Stimulated activated CD4-positive, alpha-beta T cell treated with anti-CD3 and anti-CD28 coated beads, Interleukin-2, amount 100 ng/mL, for 4 hours (primary cell): ENCODE measurements around the gene STARD13.

Source experiments
- DNase-seq: peaks from one replicate; pipeline ENCODE4 v3.0.0-alpha.2; 2020; ENCODE audit warnings: low read depth

Gene STARD13, protein sequence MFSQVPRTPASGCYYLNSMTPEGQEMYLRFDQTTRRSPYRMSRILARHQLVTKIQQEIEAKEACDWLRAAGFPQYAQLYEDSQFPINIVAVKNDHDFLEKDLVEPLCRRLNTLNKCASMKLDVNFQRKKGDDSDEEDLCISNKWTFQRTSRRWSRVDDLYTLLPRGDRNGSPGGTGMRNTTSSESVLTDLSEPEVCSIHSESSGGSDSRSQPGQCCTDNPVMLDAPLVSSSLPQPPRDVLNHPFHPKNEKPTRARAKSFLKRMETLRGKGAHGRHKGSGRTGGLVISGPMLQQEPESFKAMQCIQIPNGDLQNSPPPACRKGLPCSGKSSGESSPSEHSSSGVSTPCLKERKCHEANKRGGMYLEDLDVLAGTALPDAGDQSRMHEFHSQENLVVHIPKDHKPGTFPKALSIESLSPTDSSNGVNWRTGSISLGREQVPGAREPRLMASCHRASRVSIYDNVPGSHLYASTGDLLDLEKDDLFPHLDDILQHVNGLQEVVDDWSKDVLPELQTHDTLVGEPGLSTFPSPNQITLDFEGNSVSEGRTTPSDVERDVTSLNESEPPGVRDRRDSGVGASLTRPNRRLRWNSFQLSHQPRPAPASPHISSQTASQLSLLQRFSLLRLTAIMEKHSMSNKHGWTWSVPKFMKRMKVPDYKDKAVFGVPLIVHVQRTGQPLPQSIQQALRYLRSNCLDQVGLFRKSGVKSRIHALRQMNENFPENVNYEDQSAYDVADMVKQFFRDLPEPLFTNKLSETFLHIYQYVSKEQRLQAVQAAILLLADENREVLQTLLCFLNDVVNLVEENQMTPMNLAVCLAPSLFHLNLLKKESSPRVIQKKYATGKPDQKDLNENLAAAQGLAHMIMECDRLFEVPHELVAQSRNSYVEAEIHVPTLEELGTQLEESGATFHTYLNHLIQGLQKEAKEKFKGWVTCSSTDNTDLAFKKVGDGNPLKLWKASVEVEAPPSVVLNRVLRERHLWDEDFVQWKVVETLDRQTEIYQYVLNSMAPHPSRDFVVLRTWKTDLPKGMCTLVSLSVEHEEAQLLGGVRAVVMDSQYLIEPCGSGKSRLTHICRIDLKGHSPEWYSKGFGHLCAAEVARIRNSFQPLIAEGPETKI

DNA sequence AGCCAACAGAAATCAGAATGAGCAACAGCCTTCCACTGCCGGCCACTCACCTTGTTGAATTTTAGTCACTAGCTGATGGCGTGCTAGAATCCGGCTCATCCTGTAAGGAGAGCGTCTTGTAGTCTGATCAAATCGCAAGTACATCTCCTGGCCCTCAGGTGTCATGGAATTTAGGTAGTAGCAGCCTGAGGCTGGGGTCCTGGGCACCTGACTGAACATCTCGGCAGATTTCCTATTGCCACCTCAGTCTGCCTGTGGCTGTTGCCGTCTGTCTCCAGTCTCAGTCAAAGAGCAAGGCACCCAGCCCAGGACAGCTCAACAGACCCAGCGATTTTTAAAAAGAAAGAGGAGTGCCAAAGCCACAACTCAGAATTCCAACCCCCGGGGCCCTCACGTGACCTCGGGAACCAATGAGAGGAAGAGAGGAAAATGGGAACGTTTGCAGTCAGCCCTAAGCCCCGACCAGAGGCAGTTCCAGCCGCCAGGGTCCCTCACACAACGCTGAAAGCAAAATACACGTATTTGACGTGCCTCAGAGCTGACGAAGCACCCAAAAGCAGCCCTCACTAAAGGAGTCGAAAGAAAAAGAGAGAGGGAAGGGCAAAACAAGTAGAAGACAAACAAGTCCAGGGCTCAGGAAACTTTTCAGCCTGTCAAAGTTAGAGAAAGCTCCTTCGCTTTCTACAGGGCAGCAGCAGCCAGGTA, at the start of gene STARD13:
Gene STARD13 (minus strand): TSS at position 336 of the 705 bp plus-strand sequence. CDS start 117 bp downstream, at position 219.
- no peak for DNase-seq

DNA sequence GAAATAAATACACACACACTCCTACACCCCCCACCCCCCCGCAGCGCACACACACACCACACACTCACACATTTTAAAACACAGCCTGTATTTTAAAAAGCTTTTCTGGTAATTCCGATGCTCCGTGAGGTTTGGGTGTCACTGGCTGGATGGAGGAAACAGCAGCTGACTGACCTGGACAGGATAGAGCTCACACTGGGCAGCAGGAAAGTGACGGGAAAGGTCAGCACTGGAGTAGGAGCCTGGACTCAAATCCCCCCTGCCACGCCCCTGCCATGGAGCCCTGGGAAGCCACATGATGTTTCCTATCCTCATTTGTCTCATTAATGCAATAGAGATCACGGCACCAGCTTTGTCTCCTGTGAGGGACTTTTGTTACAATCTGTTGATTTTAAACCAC, 49.3 kb upstream of the STARD13 start:
- no peak for DNase-seq

DNA sequence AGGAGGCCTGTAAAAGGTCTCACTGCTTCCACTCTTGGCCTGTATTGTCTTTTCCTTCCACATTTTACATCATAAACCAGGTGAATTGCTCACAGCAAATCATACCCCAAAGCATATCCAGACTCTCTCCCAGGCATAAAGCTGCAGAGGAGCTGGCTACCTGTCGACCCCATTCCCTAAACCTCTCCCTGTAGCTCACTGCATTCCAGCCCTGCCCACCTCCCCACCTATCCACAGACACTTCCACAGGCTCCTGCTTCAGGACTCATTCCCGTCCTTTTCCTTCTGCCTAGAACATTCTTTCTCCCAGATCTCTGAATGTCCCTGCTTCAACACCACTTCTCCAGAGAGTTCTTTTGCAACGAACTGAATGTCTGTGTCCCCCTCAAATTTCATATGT, 46.4 kb upstream of the STARD13 start:
- no peak for DNase-seq

DNA sequence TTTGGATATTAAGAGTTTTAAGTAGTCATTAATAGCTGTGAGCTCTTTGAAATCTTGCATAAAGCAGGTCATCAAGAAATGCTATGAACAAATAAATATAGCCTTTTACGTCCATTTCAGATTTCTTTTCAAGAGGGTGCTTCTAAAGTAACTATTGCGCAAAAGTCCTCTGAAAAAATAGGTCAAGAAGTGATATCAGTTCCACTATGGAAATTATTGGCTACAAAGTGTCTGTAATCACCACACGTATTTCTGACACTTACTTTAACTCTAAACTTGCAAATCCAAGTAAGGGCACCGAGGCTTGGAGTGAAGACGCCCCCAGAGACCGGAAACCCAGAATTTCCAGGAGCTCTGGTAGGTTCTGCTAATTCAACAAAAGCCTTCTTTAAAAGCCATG, 44.9 kb upstream of the STARD13 start:
- no peak for DNase-seq

DNA sequence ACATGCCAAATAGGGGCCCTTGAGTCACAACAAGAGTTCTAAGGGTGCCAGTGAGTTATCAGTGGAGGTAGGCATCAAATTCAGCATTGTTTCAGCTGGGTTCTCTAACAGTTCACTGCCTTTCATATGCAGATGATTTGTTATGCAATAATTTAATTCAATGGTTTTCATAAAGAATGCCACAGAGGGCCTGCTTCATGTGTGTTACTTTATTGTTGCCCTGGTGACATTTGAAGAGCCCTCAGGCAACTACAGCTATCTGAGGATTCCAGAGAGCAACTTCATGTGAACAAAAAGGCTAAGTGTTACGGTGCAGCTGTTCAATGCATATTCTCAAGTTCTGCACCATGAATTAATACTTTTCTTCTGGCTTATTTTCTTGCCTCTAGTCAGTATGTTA, 43.1 kb upstream of the STARD13 start:
- no peak for DNase-seq

DNA sequence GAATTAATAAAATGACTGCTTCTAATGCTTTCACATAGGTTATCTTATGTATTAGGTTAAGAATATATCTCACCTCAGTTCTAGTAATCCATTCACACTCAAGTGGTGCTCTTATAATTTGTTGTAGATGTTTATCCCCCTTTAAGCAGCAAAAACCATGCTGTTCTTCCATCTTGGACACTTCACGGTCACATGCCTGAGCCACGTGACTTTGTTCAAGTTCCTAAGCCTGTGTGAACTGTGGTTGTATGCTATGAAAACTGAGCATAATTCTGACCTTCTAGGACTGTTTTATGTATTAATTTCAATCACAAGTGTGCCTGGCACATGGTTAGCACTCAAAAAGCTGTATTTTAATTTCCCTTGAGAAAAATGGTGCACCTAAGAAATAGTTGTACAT, 41.2 kb upstream of the STARD13 start:
- DNase-seq = no peak

DNA sequence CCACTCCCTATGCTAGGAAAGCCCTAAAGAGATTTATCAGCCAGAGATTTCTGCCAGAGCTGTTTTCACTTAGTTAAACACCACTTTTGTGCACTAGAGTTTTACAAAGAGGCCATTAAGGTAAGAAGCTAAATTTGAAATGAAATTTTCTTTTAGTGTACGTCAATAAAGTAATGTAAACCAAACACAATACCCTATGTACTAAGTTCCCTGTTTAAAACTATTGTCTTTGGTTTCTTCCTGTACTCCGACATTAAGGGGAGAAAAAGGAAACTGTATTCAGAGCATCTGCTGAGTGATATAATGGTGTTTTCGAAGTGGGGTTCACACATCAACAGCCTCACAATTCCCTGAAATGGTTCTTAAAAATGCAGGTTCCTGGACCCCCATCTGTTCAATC, 40.7 kb upstream of the STARD13 start:
- no peak for DNase-seq

DNA sequence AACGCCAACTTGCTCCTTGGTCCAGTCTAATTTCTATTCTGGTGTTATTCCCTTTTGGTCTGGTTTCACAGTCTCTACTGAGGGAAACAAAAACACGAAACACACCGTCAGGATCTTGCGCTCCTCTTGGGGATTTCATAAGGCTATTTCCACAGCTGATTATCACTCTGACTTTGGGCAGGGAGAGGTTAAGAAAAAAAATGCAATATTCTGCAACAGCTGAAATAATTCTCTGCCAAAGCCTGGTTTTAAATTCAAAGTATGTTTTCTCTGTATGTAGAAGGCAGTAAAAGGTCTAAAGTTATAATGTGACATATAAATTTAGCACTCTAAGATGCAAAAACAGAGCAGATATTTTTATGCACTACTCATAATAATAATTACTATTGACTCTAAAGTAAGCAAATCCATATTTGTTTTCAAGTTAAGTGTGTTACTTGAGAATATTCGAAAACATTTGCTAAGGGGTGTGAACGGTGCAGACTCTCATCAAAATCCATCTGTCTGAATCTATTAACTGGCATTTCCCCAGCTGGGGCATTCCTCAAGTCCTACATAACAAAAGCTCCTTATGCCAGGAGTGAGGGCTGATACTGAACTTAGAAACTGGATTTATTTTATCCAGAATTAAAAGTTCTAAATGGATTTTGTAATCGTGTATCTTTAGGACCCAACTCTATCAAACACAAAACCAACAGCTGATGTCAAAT, 38.4 kb upstream of the STARD13 start:
- no peak for DNase-seq

DNA sequence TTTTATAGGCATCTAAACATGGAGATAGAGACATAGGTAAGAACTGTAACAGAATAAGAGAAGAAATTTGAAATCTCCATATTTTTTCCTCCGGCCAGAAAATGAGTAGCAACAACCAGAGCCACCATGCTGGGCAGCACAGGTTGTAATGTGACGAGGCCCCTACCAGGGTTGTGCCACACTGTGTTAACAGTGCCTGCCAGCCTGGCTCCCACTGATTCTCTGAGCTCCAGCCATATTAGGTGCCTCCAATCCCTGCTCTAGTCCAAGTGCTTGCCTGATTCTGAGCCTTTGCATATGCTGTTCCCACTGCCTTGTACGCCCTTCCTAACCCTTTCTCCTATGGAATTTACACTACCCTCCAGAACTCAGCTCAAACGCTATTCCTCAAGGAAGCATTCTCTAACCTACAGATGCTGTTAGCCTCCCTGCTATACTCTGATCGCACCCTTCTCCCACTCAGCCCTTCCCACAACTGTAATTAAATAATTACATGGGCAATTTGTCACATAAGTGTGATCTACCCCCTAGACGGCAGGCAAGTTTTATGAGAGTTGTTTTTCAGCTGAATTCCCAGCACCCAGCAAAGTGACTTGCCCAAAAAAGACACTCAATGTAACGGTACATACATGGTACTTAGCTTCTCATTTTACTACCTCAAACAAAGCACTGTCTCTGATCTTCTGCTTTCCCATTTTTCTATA, 37.6 kb upstream of the STARD13 start:
- no peak for DNase-seq

DNA sequence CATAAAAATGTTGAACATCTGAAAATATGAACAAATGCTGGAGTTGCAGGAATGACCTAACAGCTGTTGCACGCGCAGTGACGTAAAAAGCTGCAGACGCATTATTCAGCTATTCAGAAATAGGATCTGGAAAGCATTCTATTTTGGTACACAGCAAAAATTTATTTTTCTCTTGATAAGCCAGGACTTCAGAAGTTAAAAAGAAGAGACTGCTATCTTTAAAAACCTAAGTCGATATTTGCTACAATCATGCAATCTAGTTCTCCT, 36.9 kb upstream of the STARD13 start:
- no peak for DNase-seq

DNA sequence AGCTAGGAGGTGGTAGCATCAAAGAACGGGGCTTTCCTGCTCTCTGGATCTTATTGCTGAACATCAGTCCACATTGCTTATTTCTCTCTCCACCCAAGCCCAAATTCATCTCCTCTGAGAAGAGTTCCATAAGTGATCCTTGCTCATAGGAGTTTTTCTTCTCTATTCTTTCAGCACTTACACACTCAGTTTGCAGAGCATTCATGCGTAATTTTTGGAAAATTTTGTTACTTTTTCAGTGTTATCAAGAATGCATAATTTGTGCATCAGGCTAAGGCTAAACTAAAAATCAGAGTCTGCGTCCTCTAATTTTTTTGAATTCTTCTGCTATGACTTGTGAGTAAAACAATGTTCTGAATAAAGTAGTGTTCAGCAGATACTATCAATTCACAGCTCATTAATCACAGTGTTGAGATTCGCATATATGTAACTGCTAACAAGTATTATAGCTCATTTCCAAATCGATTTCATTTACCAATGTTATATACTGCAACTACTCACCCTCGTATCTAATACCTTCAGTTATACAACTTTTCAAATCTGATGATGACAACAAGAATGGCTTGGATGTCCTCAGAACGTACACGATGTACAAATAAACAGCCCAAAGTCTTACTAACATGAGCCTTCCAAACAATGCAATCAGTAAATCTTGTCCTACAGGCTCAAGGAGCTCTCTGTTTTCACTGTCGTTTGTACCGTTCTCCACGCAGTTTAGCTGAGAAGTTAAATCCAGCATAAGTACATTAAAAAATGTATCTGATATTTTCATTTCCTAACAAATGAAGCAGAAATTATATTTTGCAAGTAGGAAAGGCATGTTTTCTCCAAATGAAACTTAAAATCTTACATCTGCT, 36.4 kb upstream of the STARD13 start:
- no peak for DNase-seq

DNA sequence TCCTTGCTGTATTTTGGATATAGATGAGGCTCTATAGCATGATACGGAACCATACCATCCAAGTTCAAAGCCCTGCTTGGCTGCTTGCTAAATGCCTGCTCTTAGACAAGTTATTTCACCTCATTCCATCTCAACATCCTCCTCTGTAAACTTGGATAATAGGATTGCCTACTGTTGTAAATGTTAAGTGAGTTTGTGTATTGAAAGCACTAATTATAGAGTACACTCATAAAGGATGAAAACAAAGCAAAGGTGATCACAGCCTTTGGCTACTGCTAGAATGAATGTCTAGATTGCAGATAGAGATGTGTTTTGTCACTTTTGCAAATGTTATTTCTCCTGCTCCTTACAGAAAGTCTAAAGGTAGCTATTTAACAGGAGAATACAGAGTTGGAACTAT, 34.3 kb upstream of the STARD13 start:
- no peak for DNase-seq

DNA sequence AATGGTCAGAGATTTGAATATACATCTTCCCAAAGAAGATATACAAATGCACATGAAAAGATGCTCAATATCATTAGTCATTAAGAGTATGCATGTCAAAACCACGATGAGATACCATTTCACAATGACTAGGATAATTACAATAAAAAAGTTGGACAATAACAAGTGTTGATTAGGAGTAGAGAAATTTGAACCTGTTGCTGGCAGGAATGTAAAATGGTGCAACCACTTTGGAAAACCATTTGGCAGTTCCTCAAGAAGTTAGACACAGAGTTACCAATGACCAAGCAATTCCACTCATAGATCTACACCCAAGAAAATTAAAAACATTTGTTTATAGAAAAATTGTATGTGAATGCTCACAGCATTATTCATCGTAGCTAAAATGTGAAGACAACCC, 33.2 kb upstream of the STARD13 start:
- no peak for DNase-seq

DNA sequence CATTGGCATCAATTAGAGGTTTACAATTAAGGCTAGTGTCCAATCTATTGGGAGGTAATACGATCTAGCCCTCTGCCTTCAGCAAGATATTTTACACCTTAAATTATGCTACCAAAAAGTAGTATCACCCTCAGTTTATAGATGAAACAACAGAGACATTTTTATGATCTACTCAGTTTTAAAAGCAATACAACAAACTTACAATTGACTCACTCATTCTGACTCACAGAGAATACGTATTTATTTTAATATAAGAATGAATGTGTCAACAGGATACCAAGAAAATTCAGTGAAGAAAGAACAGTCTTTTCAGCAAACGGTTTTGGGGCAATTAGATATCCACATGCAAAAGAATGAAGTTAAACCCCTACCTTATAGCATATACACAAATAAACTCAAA, 32.5 kb upstream of the STARD13 start:
- DNase-seq = no peak

DNA sequence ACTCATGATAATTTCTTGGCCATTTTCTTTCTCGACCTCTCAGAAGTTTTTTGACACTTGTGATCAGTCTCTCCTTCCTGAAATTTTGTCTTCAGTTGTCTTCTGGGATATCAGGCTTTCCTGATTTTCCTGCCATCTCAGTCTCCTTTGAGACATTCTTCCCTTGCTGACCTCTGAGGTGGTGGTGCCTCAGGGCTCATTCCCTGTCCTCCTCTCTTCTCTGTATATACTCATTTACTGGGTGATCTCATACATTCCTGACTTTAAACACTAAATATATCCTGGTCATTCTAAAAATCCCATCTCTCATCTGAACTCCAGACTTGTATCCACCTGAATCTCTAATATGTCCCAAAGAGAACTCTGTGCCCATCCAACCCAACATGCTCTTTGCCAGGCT, 31.3 kb upstream of the STARD13 start:
- DNase-seq = no peak

DNA sequence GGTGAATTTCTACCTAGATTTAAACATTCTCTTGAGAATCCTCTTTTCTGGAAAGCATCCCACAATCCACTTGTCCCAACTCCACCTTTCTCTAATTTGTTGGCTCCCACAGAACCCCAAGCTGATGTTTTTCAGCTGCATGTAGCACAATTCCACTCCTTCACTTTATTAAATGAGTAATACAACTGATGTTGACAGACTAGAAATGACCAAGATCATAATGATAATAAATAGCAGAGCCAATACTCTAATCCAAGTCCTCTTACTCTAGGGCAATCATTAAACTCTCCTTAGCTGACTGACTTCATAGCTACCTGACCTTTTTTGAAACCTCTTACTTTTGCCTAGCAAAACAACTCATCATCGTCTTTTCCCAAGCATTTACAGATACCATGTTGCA, 27.9 kb upstream of the STARD13 start:
- no peak for DNase-seq

DNA sequence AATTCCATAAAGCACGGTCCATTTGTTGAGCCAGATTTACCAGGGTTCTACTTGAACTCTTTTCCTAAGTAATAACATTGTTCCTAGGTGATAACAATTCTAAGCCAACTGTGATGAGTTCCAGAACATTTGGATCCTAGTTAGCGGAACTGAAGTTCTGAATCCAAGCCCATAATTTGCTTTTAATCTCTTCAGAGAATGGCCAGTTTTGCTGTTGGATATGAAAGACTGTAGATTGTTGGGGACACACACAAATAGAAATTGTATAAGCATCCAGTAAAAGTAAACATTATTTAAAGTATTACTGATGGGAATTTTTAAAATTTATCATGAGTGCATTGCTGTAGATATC, 27.3 kb upstream of the STARD13 start:
- DNase-seq = no peak

DNA sequence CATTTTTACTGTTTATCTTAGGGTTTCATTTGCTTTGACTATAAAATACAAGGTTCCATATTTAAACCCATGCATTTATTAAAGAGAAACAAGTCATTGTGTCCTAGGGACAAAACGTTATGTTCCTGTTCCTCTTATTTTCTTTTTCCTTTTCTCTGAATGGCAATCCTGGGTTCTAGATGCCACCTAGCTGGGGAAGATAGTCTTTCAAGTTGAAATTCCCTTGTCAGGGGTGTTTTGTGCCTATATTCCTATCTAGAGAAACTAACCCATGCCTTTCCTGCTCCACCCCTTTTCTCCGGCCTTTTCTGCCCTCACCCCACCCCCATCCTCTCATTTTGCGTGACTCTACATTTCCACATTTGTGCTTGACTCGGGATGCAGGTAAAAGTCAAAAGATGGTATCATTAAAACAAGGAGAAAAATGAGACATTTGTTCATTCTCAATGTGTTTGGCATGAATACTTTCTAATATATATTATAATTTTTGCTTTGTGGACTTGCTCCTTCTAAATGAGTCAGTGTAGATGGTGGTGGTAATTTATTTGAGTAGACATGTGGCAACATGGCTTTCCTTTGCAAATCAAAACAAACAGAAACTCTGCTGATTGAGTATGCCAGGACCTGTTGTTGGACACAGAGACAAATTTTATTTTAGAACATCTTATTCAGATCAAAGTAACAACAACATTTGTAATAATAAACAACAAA, 26.8 kb upstream of the STARD13 start:
- DNase-seq = no peak

DNA sequence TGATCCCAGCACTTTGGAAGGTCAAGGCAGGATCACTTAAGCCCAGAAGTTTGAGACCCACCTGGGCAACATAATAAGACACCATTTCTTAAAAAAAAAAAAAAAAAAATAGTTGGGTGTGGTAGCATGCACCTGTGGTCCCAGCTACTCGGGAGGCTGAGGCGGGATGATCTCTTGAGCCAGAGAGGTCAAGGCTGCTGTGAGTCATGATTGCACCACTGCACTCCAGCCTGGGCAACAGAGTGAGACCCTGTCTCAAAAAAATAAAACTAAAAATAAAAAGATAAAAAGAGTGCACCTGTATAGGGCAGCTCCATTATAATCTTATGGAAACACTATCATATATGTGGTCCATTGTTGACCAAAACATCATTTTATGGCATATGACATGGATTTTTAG, 25.5 kb upstream of the STARD13 start:
- no peak for DNase-seq
